GM12878 (cell line): ENCODE results near the gene RSRC1. TPM values are rescaled to one million over a fixed set of nuclear protein-coding genes. Genes with fewer than 3 reads are reported as not detected.
A peak's percentile ranks its signal among the peaks of the same experiment; 100 is the strongest.

ENCODE experiments used
- ATAC-seq: fragments of 200-7000 bp; cut with Tn5 transposase; 3 replicates; pipeline ENCODE4 v1.9.1; 2020; ENCODE audit warnings: mild to moderate bottlenecking, moderate library complexity
- BruUV-seq: library from RNA; stranded (reverse); fragments of 400-500 nt; replicated peaks from 2 replicates; lab custom pipeline; 2021; lab: Mats Ljungman, UMichigan
- CTCF ChIA-PET: fragments of 300-600 bp; sonication (Branson Sonifier 250); formaldehyde crosslinking; extraction: SDS; loops from one replicate; lab custom pipeline; 2021; ENCODE audit warnings: inconsistent platforms; lab: Yijun Ruan, JAX
- POLR2A ChIA-PET: fragments of 350-600 bp; formaldehyde crosslinking; extraction: SDS; loops from one replicate; lab custom pipeline; 2021; ENCODE audit warnings: inconsistent platforms; lab: Charles Lee
- RAD21 ChIA-PET: fragments of 300-600 bp; sonication (Branson Sonifier 250); formaldehyde crosslinking; loops from one replicate; lab custom pipeline; 2023; ENCODE audit warnings: antibody characterized with exemption; ENCODE audit not compliant: unreplicated experiment; lab: Charles Lee
- SMC1A ChIA-PET: fragments of 300-600 bp; sonication (Branson Sonifier 250); formaldehyde crosslinking; loops from one replicate; lab custom pipeline; 2023; ENCODE audit not compliant: unreplicated experiment, uncharacterized antibody; lab: Charles Lee
- DNase-seq: peaks from one replicate; pipeline ENCODE4 v3.0.0-alpha.2; 2011; ENCODE audit warnings: low read depth, low spot score
- FAIRE-seq: peaks from 3 replicates; lab custom pipeline; 2011; peaks lifted over from hg19 to GRCh38; lab: Jason Lieb, UNC
- H2AFZ ChIP-seq: 2 replicates; pipeline ENCODE4 v1.6.0; 2011; ENCODE audit warnings: low read depth, low read length, control low read depth; ENCODE audit not compliant: control insufficient read depth
- H3K27ac ChIP-seq: 2 replicates; pipeline ENCODE4 v1.5.1; 2011; ENCODE audit warnings: control low read depth; ENCODE audit not compliant: control insufficient read depth, insufficient read depth
- H3K27me3 ChIP-seq, 2 experiments: replicated peaks in 1 of 2; 2 replicates each; pipeline versions ENCODE4 v1.6.0 to v1.6.1; 2011; ENCODE audit warnings: low read length in 1 of 2; ENCODE audit not compliant: control insufficient read depth in 2 of 2, insufficient read depth in 2 of 2
- H3K36me3 ChIP-seq, 2 experiments: 2 replicates each; pipeline ENCODE4 v1.5.1; 2011; ENCODE audit warnings: low read length in 1 of 2; ENCODE audit not compliant: control insufficient read depth in 2 of 2, insufficient read depth in 2 of 2
- H3K4me1 ChIP-seq: 2 replicates; pipeline ENCODE4 v1.6.1; 2011; ENCODE audit warnings: mild to moderate bottlenecking, low read length, moderate library complexity, mixed read lengths; ENCODE audit not compliant: control insufficient read depth, insufficient read depth
- H3K4me2 ChIP-seq: 2 replicates; pipeline ENCODE4 v1.6.0; 2011; ENCODE audit warnings: control low read depth; ENCODE audit not compliant: control insufficient read depth, insufficient read depth
- H3K4me3 ChIP-seq: fragments of 200-600 bp; sonication (generic); 2 replicates; pipeline ENCODE4 v1.5.1; 2016
- H3K79me2 ChIP-seq: 2 replicates; pipeline ENCODE4 v1.6.0; 2011; ENCODE audit warnings: low read length; ENCODE audit not compliant: control insufficient read depth, insufficient read depth
- H3K9ac ChIP-seq: 2 replicates; pipeline ENCODE4 v1.8.0; 2011; ENCODE audit warnings: low read length, control low read depth, mixed read lengths; ENCODE audit not compliant: control insufficient read depth, insufficient read depth
- H3K9me3 ChIP-seq: replicated peaks from 3 replicates; pipeline ENCODE4 v1.5.1; 2011; ENCODE audit warnings: mild to moderate bottlenecking, low read length; ENCODE audit not compliant: control insufficient read depth, insufficient read depth
- H4K20me1 ChIP-seq: 2 replicates; pipeline ENCODE4 v1.6.0; 2011; ENCODE audit not compliant: control insufficient read depth, insufficient read depth
- ATF7 ChIP-seq: fragments of 450-650 bp; IDR thresholded peaks from 2 replicates; pipeline ENCODE4 v1.6.1; 2016; ENCODE audit warnings: low read depth, mild to moderate bottlenecking
- CREM ChIP-seq: IDR thresholded peaks from 2 replicates; pipeline ENCODE4 v1.6.1; 2014; ENCODE audit warnings: antibody characterized with exemption, low read depth
- E2F8 ChIP-seq: fragments of 450-650 bp; IDR thresholded peaks from 2 replicates; pipeline ENCODE4 v1.6.1; 2018; ENCODE audit warnings: mild to moderate bottlenecking, low read depth, moderate library complexity; ENCODE audit not compliant: partially characterized antibody
- EGR1 ChIP-seq, 2 experiments: IDR thresholded peaks; 1 replicate in 1 of 2; 2 replicates in 1 of 2; pipeline ENCODE4 v1.6.1; 2011 to 2012; ENCODE audit warnings: low read depth in 2 of 2, low read length in 2 of 2, borderline replicate concordance in 1 of 2, mild to moderate bottlenecking in 1 of 2, moderate library complexity in 1 of 2
- ETV6 ChIP-seq, 2 experiments: fragments of 450-650 bp in 1 of 2; IDR thresholded peaks in 1 of 2; conservative IDR thresholded peaks in 1 of 2; 2 replicates each; pipeline ENCODE4 v1.6.1; 2014; ENCODE audit warnings: antibody characterized with exemption in 1 of 2, borderline replicate concordance in 1 of 2, low read depth in 1 of 2, mild to moderate bottlenecking in 1 of 2, moderate library complexity in 1 of 2
- HDAC6 ChIP-seq: fragments of 200-600 bp; sonication (generic); IDR thresholded peaks from one replicate; pipeline ENCODE4 v1.8.0; 2017; ENCODE audit warnings: antibody characterized with exemption; ENCODE audit not compliant: unreplicated experiment
- KDM1A ChIP-seq: fragments of 200-600 bp; sonication (generic); IDR thresholded peaks from 2 replicates; pipeline ENCODE4 v1.6.1; 2016; ENCODE audit warnings: borderline replicate concordance
- NR2F1 ChIP-seq: fragments of 450-650 bp; conservative IDR thresholded peaks from 2 replicates; pipeline ENCODE4 v1.6.1; 2017; ENCODE audit warnings: mild to moderate bottlenecking
- PML ChIP-seq: IDR thresholded peaks from 2 replicates; pipeline ENCODE4 v1.6.1; 2012; ENCODE audit warnings: low read length, inconsistent platforms
- POU2F2 ChIP-seq: IDR thresholded peaks from 3 replicates; pipeline ENCODE4 v1.6.1; 2011; ENCODE audit warnings: low read depth, mild to moderate bottlenecking, low read length, borderline replicate concordance
- SMAD5 ChIP-seq: IDR thresholded peaks from 2 replicates; pipeline ENCODE4 v1.6.1; 2016; ENCODE audit warnings: antibody characterized with exemption, low read depth
- SUZ12 ChIP-seq: fragments of 200-600 bp; sonication (generic); IDR thresholded peaks from one replicate; pipeline ENCODE4 v1.6.1; 2018; ENCODE audit warnings: antibody characterized with exemption, mild to moderate bottlenecking; ENCODE audit not compliant: unreplicated experiment
- TARDBP ChIP-seq: IDR thresholded peaks from 2 replicates; pipeline ENCODE4 v1.6.1; 2016; ENCODE audit warnings: borderline replicate concordance
- TCF3 ChIP-seq: IDR thresholded peaks from 2 replicates; pipeline ENCODE4 v1.6.1; 2012; ENCODE audit warnings: low read depth, mild to moderate bottlenecking, low read length, borderline replicate concordance; ENCODE audit not compliant: insufficient read depth
- ZBTB40 ChIP-seq: fragments of 450-650 bp; IDR thresholded peaks from 2 replicates; pipeline ENCODE4 v1.6.1; 2016; ENCODE audit warnings: mild to moderate bottlenecking, moderate library complexity, borderline replicate concordance
- WGBS: methylation state at CpG from one replicate; pipeline ENCODE4 v1.1.6; 2016; ENCODE audit warnings: low lambda C conversion rate; ENCODE audit not compliant: insufficient replicate concordance, insufficient coverage; ENCODE audit errors: missing lambda C conversion rate; 5-methylcytosine and 5-hydroxymethylcytosine counted together
- in situ Hi-C: fragments of 300-500 bp; cut with MboI; formaldehyde crosslinking; loops from 9 replicates; pipeline ENCODE4 v1.14.3; 2018; ENCODE audit warnings: mixed read lengths
- intact Hi-C: fragments of 100-400 bp; cut with micrococcal nuclease; formaldehyde crosslinking; loops from one replicate; pipeline ENCODE4 v1.14.2; 2022; ENCODE audit not compliant: unreplicated experiment
- polyA plus RNA-seq, 11 experiments: library from polyadenylated mRNA; depleted of rRNA in 4 of 11; unstranded in 6 of 11; stranded (reverse) in 5 of 11; fragments of >200 nt; fragmentation: Nextera tagmentation in 4 of 11; fragmentation: Illumina TruSeq in 1 of 11; extraction: Ambion mirVana in 4 of 11; extraction: Trizol in 1 of 11; gene quantifications; 1 replicate in 1 of 11; 2 replicates in 10 of 11; pipeline versions ENCODE4 v1.2.1 to v1.2.3, GENCODE V29; 2011 to 2016; ENCODE audit warnings: inconsistent platforms in 2 of 11, missing spikeins in 2 of 11, low read depth in 1 of 11
- total RNA-seq, 4 experiments: library from RNA; depleted of rRNA in 3 of 4; stranded (reverse); fragments of >200 nt in 3 of 4; fragmentation: Illumina TruSeq in 1 of 4; extraction: Trizol in 1 of 4; gene quantifications; 2 replicates each; pipeline versions ENCODE4 v1.2.1 to v1.2.3, GENCODE V29; 2013 to 2021

The RSRC1 gene
- total and polyA plus RNA-seq, 10 of the 15 experiments (the other 5 are each of a cell fraction or from before 2014, with no cell fraction given), result 16.4 to 85.9 (median 42.0) TPM

GRCh38 chr3:158167737-158168557 is 58.1 kb downstream of the RSRC1 start:
- Histone ChIP-seq H2AFZ (no peak overlapping the region), H3K27me3 (no peaks in the 10 kb centered on the region), H3K4me2 (no peak overlapping the region), H4K20me1 (no peaks in the 10 kb centered on the region), H3K79me2 (no peaks in the 10 kb centered on the region), H3K27ac (no peak overlapping the region), H3K36me3 (peaks cover 0 to 5% of the 10 kb centered on the region in 2 experiments; a peak in 1 of 4 replicates), H3K9ac (no peak overlapping the region), H3K4me3 (no peak overlapping the region), H3K4me1 (no peaks in the 10 kb centered on the region), H3K9me3 (no peaks in the 10 kb centered on the region)
- 80% methylated on average over 6 of the region's 6 CpGs for WGBS
- ATAC-seq (peak; percentile 40; the same call in 2 of the 3 replicates), DNase-seq (no peak), FAIRE-seq (no peak)
- in situ Hi-C loops, result no loop called here
- BruUV-seq, result no TSS peak
- POLR2A ChIA-PET, result no interaction called here
- CTCF ChIA-PET, result interaction anchor here (0.7 to 1.7 kb wide), 3 partner anchors 12 to 267 kb away, joined by 3 read pairs; no protein-coding TSS in a partner anchor
- intact Hi-C loops, result no loop called here
- RAD21 ChIA-PET, result no interaction called here
- SMC1A ChIA-PET, result no interaction called here
- no peak for TF ChIP-seq POU2F2
- no peak for TF ChIP-seq NR2F1
- no peak for TF ChIP-seq ATF7
- no peak for TF ChIP-seq ZBTB40
- no peak for TF ChIP-seq HDAC6
- no peak for TF ChIP-seq EGR1 (IDR thresholded peaks at IDR 0.05; ENCODE audit: borderline replicate concordance in 1 of 2, low read depth in 2 of 2, low read length in 2 of 2)
- no peak for TF ChIP-seq TARDBP
- TF ChIP-seq ETV6 (conservative IDR thresholded peaks at IDR 0.05 in 1 of 2, IDR thresholded peaks at IDR 0.05 in 1 of 2; ENCODE audit: borderline replicate concordance in 1 of 2, low read depth in 1 of 2), result no peak
- no peak for TF ChIP-seq SUZ12
- TF ChIP-seq TCF3, result no peak
- no peak for TF ChIP-seq E2F8
- TF ChIP-seq KDM1A, result no peak
- TF ChIP-seq CREM, result no peak
- no peak for TF ChIP-seq PML
- TF ChIP-seq SMAD5, result no peak
